ENCODE results near the gene SMIM7. TPM values are rescaled to one million over a fixed set of nuclear protein-coding genes. Genes with fewer than 3 reads are reported as not detected.
"Not testable (repeated sequence)": the region's sequence is repeated elsewhere in the genome, so short reads cannot be mapped to it uniquely, and the experiment has no call there.

SMIM7 gene
- total RNA-seq, 1 donor from 2014 or later, result 117 TPM

- DNase-seq (ENCODE audit: low spot score), result no peak
These were observed 5.3 kb downstream of the SMIM7 start for GRCh38 chr19:16654627-16655026.

GRCh38 chr19:16654140-16654539 is 5.8 kb downstream of the SMIM7 start:
- no peak for DNase-seq (ENCODE audit: low spot score)

GRCh38 chr19:16652854-16653253 is 7.1 kb downstream of the SMIM7 start:
- DNase-seq (ENCODE audit: low spot score), result no peak

GRCh38 chr19:16651421-16652188 is 8.3 kb downstream of the SMIM7 start:
- DNase-seq (ENCODE audit: low spot score), result not testable (repeated sequence)

DNA sequence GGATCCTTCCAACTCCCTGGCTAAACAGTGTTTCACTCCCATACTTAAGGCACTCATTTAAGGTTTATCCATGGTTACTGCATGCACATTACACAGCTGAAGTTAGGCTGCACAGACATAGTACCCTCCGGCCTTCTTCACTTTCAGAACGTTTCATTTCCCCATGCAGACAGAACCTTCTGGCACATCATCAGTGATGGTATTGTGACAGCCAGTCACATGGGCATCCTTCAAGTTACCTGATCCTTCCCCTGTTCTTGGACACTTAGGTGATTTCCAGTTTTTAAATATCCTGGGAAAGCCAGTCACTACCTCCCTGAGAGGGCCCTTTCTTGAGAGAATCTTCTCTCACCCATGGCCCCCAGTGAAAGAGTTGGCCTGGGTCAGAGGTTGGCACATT is 9.1 kb downstream of the SMIM7 start:
- no peak for DNase-seq (ENCODE audit: low spot score)

GRCh38 chr19:16649734-16650133 is 10.2 kb downstream of the SMIM7 start:
- no peak for DNase-seq (ENCODE audit: low spot score)

DNA sequence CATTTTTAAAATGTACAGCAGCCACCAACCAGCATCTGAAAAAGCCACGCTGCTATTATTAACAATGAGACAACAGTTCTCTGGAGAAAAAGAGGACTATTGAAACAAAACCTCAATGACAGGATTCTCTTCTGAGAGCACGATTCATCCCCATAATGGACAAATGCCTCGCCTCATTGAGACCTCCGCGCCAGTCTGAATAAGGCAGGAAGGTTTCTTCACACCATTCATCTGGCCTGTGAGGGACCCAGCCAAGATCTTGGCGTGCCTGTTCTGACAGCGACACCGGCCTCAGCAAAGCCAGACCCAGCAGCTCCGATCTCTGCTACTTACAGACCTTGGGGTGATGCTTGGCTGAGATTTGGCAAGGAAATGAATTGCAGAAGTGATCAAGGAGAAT is 14.8 kb downstream of the SMIM7 start:
- DNase-seq (ENCODE audit: low spot score), result no peak

DNA sequence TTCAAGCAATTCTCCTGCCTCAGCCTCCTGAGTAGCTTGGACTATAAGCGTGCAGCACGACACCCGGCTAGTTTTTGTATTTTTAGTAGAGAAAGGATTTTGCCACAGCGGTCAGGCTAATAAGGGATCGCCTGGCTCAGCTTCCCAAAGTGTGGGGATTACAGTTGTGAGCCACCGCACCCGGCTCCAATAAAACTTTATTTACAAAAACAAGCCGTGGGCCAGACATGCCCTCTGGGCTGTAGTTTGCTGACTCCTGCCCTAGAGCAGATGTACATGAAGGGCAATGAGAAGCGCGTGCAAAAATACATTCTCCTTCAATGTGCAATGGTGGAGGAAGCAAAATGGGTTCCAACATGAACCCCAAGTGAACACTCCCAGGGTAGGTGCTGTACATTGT is 18.2 kb downstream of the SMIM7 start:
- no peak for DNase-seq (ENCODE audit: low spot score)

- DNase-seq (ENCODE audit: low spot score), result no peak
These were observed 19.0 kb downstream of the SMIM7 start for GRCh38 chr19:16640951-16641350.

DNA sequence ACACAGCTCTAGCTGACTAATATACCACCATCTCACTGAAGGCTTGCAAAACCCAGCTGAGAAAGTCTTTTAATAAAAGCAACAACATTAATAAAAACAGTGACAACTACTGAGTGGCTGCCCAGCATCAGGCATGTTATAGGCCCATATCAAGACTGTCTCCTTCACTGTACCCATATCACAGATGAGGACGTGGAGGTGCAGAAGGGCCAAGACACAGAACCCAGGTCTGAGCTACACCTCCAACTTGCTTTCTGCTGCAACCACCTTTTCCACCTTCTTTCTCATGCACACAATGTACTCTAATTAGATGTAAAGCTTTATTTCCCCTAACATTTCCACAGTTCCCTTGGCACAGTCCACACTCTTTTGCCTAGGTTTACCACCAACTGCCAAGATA is 21.3 kb downstream of the SMIM7 start:
- DNase-seq (ENCODE audit: low spot score), result no peak

GRCh38 chr19:16637535-16637934 is 22.4 kb downstream of the SMIM7 start:
- DNase-seq (ENCODE audit: low spot score), result no peak

- DNase-seq (ENCODE audit: low spot score), result no peak
These were observed 28.5 kb downstream of the SMIM7 start for GRCh38 chr19:16631465-16631864.

DNA sequence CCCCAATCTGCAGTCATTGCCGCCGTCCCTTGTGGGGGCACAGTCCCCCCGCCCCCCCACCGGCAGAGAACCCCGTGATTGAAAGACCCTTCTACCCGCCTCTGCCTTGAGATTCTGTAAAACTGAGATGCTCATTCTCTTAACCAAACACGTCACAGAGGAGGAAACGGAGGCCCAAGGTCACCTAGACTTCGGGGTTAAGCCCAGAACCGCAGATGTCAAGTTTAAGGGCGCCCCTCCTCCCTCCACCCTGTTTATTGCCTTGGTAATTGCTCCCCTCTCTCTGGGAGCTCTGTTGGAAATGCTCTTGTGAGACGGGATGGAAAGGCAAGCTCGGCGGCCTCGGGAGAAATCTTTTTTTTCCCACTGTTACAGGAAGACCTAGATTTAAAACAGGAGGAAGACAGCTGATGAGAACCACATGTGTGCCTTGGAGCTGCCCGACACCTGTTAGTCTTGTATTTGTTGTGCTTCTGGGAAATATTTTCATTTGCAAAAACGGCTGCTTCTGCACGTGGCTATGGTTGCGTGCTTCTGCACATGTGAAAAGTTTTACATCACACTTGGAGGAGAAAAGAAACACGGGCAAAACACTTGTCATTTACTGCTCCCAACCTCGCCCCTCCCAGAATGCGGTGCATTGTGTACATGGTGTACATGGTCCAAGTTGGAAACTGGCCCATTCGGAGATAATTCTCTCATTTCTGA is 30.8 kb downstream of the SMIM7 start:
- no peak for DNase-seq (ENCODE audit: low spot score)

DNA sequence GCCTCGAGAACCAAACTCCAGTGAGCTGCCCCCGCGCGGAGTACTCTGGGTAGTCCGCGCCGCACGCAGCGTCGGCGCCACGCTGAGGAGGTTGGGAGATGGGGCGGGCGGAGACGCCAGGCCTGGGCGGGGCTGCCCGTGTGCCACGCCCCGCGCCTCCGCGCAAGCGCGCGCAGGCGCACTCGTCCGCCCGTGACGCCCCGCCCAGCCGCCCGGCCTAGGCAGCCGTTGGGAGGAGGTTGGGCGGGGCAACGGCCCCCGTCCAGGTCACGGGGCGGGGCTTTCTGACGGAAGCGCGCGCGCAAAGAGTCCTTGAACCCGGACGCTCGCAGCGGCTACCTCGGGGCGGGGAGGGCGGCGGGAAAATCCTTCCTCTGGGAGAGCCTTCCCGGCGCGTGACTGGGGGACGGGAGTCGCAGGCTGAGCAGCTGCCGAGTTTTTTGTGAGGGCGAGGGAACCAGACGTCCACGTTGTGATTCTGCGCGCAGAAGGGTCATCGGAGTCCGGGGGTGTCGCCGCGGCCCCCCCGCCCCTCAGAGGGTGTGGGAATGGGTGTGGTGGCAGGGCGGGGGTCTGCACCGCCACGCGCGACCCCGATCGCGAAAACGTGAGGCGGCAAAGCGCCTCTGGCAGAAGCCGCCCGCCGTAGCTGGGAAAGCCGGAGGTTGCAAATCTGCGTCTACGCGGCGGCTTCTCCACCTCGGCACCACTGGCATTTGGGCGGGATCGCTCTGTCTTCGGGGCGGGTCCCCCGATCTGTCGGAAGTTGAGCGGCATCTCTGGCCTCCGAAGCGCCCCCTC is 31.6 kb downstream of the SMIM7 start, which contains the start of gene MED26:
TSS of gene MED26 (minus strand) at position 22 of the 801 bp plus-strand sequence. CDS start 261 bp downstream, outside the sequence.
- DNase-seq (ENCODE audit: low spot score), result peak; percentile 95

- DNase-seq (ENCODE audit: low spot score), result no peak
These were observed 32.1 kb downstream of the SMIM7 start for GRCh38 chr19:16627928-16628182.

DNA sequence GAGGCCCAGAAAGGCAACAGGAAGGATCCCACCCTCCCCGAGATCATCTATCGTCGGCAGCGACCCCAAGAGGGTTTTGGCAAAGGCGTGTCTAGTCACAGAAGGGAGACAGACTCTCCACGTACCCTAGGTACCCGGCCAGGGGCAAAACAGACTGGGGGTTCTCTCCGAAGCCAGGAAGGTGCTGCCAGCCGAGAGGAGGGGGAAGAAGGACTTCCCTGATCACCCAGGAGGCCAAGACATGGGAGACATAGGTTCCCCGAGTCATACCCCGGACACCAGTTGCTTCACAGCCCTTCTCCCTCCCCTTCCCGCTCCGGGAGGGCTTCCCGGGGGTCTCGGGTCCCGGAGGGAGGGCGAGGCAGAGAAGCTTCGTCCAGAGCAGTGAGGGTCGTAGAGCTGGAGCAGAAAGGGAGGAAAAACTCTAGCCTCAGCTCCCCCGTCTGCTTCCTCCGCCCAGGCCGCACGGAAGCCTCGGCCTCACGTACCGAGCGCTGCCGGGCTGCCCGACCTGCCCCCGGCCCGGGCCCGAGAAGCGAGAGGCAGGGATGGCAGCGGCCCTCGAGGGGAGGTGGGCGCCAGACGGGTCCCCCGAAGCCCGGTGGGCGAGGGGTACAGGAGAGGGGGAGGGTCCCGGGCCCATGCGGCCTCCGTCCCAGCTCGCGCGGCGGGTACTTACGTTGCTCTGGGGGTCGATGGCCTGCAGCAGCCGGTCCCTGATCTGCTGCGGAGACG is 32.6 kb downstream of the SMIM7 start:
- no peak for DNase-seq (ENCODE audit: low spot score)

GRCh38 chr19:16626796-16627192 is 33.1 kb downstream of the SMIM7 start:
- DNase-seq (ENCODE audit: low spot score), result no peak

GRCh38 chr19:16625163-16625958 is 34.6 kb downstream of the SMIM7 start:
- no peak for DNase-seq (ENCODE audit: low spot score)

- no peak for DNase-seq (ENCODE audit: low spot score)
These were observed 35.7 kb downstream of the SMIM7 start for GRCh38 chr19:16624236-16624635.

DNA sequence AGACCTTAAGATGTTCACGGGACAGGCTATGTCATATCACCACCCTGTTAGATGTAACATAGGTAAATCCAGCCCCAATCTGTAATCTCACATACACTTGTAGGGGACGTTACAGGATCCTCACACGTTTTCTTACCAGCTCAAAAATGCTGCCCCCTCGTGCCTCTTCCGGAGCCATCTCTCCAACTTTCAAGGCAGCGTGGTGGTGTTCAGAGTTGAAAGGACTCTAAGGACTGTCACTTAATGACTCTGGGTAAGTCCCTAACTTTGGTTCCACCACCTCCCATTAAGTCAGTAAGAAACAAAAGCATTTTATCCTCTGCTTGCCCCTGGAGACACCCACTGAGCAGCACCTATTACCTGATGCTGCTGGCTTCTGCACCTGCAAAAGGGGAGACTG is 36.4 kb downstream of the SMIM7 start:
- no peak for DNase-seq (ENCODE audit: low spot score)

- no peak for DNase-seq (ENCODE audit: low spot score)
These were observed 36.9 kb downstream of the SMIM7 start for GRCh38 chr19:16623066-16623465.
